Mesendoderm (in vitro differentiated cells): ENCODE measurements around the gene TRPV5.

ENCODE experiments used
- DNase-seq: peaks from one replicate; pipeline ENCODE4 v3.0.0; 2013
- H2AK5ac ChIP-seq: 2 replicates; pipeline ENCODE4 v1.6.1; 2013; ENCODE audit warnings: low read length, inconsistent platforms
- H2BK120ac ChIP-seq: 2 replicates; pipeline ENCODE4 v1.6.1; 2013; ENCODE audit warnings: low read depth, mild to moderate bottlenecking, low read length, moderate library complexity, mixed read lengths
- H2BK15ac ChIP-seq: replicated peaks from 2 replicates; pipeline ENCODE4 v1.6.1; 2013; ENCODE audit warnings: low read depth, mild to moderate bottlenecking, moderate library complexity
- H2BK5ac ChIP-seq: 2 replicates; pipeline ENCODE4 v1.6.1; 2013; ENCODE audit warnings: low read length, inconsistent platforms
- H3K18ac ChIP-seq: 2 replicates; pipeline ENCODE4 v1.6.1; 2013; ENCODE audit warnings: mild to moderate bottlenecking, low read length, mixed read lengths
- H3K23ac ChIP-seq: one replicate; pipeline ENCODE4 v1.6.1; 2013; ENCODE audit warnings: low read length
- H3K27ac ChIP-seq: 2 replicates; pipeline ENCODE4 v1.5.1; 2013; ENCODE audit warnings: low read depth, mild to moderate bottlenecking, inconsistent platforms, low read length, moderate library complexity
- H3K27me3 ChIP-seq: 2 replicates; pipeline ENCODE4 v1.6.1; 2013; ENCODE audit warnings: low read length, control low read depth, mild to moderate bottlenecking, inconsistent platforms; ENCODE audit not compliant: insufficient read depth, poor library complexity
- H3K36me3 ChIP-seq: 2 replicates; pipeline ENCODE4 v1.6.1; 2013; ENCODE audit warnings: low read length, inconsistent platforms; ENCODE audit not compliant: control insufficient read depth, insufficient read depth
- H3K4ac ChIP-seq: one replicate; pipeline ENCODE4 v1.6.1; 2013; ENCODE audit warnings: low read depth, mild to moderate bottlenecking, low read length, moderate library complexity
- H3K4me1 ChIP-seq: 2 replicates; pipeline ENCODE4 v1.6.1; 2013; ENCODE audit warnings: low read depth, low read length, inconsistent platforms; ENCODE audit not compliant: control insufficient read depth
- H3K4me2 ChIP-seq: 2 replicates; pipeline ENCODE4 v1.6.1; 2013; ENCODE audit warnings: low read length
- H3K4me3 ChIP-seq: 2 replicates; pipeline ENCODE4 v1.5.1; 2013; ENCODE audit warnings: mild to moderate bottlenecking, low read length
- H3K56ac ChIP-seq: one replicate; pipeline ENCODE4 v1.6.1; 2013; ENCODE audit warnings: low read length
- H3K79me1 ChIP-seq: 2 replicates; pipeline ENCODE4 v1.6.1; 2013; ENCODE audit warnings: low read length, inconsistent platforms
- H3K79me2 ChIP-seq: 2 replicates; pipeline ENCODE4 v1.6.1; 2013; ENCODE audit warnings: mild to moderate bottlenecking, low read length; ENCODE audit not compliant: control insufficient read depth, insufficient read depth
- H3K9ac ChIP-seq: 2 replicates; pipeline ENCODE4 v1.6.1; 2013; ENCODE audit warnings: low read length, inconsistent platforms
- H4K5ac ChIP-seq: one replicate; pipeline ENCODE4 v1.6.1; 2013; ENCODE audit warnings: low read length
- H4K8ac ChIP-seq: one replicate; pipeline ENCODE4 v1.6.1; 2013; ENCODE audit warnings: low read depth, mild to moderate bottlenecking, control low read depth, low read length, moderate library complexity
- WGBS: extraction: QIAGEN DNeasy Blood & Tissue Kit; methylation state at CpG from one replicate; pipeline ENCODE4 v1.1.7; 2013; ENCODE audit warnings: low lambda C conversion rate, missing lambda C conversion rate; ENCODE audit not compliant: insufficient coverage; ENCODE audit errors: extremely low coverage; 5-methylcytosine and 5-hydroxymethylcytosine counted together

Gene TRPV5

DNA sequence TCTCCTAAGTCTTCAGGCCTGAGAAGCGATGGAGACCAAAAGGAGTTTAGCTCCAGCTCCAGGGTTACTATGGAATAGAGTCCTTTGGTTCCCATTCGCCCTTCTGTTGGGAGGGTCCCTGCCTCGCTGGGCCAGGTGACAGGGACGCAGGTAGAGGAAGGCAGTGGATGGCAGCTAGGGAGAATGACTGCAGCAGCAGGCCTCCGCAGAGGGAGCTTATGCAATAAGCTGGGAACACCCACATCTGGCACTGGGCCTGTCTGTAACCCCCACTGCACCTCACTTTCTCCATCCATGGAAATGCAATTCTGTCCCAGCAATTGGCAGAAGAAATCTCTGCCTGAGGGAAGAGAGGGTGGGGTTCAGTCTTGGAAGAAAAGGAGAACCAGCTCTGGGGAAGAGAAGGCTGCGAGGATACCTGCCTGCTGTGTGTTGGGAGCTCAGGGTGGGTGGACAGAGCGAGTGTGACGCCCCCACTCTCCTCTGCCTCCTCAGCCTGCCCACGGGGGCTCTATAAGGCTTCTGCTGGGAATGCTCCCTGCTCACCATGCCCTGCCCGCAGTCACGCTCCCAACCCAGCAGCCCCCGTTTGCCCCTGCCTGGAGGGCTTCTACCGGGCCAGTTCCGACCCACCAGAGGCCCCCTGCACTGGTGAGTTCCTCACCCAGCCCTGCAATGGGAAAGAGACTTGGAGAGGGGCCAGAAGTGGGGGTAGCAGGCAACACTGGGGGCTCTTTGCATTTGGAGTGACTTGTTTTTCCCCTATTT lies 68.4 kb downstream of the TRPV5 start:
- Histone ChIP-seq H3K4me3 (no peak overlapping the region), H3K23ac (no peak overlapping the region), H3K4ac (no peak overlapping the region), H3K79me1 (no peaks in the 10 kb centered on the region), H4K8ac (no peak overlapping the region), H3K36me3 (no peaks in the 10 kb centered on the region), H4K5ac (no peak overlapping the region), H3K79me2 (no peaks in the 10 kb centered on the region), H3K9ac (no peak overlapping the region), H2BK15ac (no peak overlapping the region), H3K18ac (no peak overlapping the region), H3K4me1 (no peaks in the 10 kb centered on the region), H3K27me3 (no peaks in the 10 kb centered on the region), H2BK5ac (no peak overlapping the region), H3K4me2 (no peak overlapping the region), H3K27ac (no peak overlapping the region), H2AK5ac (no peak overlapping the region), H2BK120ac (no peak overlapping the region), H3K56ac (no peak overlapping the region)
- WGBS = no CpG with 5 or more reads among the region's 14 CpGs
- no peak for DNase-seq

GRCh38 chr7:142863891-142864685 lies 69.5 kb downstream of the TRPV5 start:
- Histone ChIP-seq H3K23ac (no peak overlapping the region), H2BK5ac (no peak overlapping the region), H2AK5ac (no peak overlapping the region), H3K4me1 (no peaks in the 10 kb centered on the region), H3K79me2 (no peaks in the 10 kb centered on the region), H3K4me3 (no peak overlapping the region), H3K9ac (no peak overlapping the region), H3K4me2 (no peak overlapping the region), H3K4ac (no peak overlapping the region), H3K27ac (no peak overlapping the region), H4K5ac (no peak overlapping the region), H3K18ac (no peak overlapping the region), H3K36me3 (no peaks in the 10 kb centered on the region), H3K79me1 (no peaks in the 10 kb centered on the region), H2BK120ac (no peak overlapping the region), H3K56ac (no peak overlapping the region), H2BK15ac (no peak overlapping the region), H4K8ac (no peak overlapping the region), H3K27me3 (no peaks in the 10 kb centered on the region)
- WGBS = no CpG with 5 or more reads among the region's 37 CpGs
- DNase-seq = no peak

GRCh38 chr7:142862786-142863400 lies 70.7 kb downstream of the TRPV5 start:
- Histone ChIP-seq H4K8ac (no peak overlapping the region), H3K79me1 (no peaks in the 10 kb centered on the region), H2BK5ac (no peak overlapping the region), H3K4ac (no peak overlapping the region), H3K4me1 (no peaks in the 10 kb centered on the region), H3K36me3 (no peaks in the 10 kb centered on the region), H3K18ac (no peak overlapping the region), H3K27me3 (no peaks in the 10 kb centered on the region), H3K79me2 (no peaks in the 10 kb centered on the region), H2AK5ac (no peak overlapping the region), H2BK15ac (no peak overlapping the region), H3K27ac (no peak overlapping the region), H3K4me2 (no peak overlapping the region), H4K5ac (no peak overlapping the region), H2BK120ac (no peak overlapping the region), H3K9ac (no peak overlapping the region), H3K56ac (no peak overlapping the region), H3K23ac (no peak overlapping the region), H3K4me3 (no peak overlapping the region)
- WGBS = no CpG with 5 or more reads among the region's 7 CpGs
- DNase-seq = no peak

GRCh38 chr7:142862351-142862750 lies 71.2 kb downstream of the TRPV5 start:
- H3K27me3 ChIP-seq = no peaks in the 10 kb centered on the region
- no peak overlapping the region for H2AK5ac ChIP-seq
- H4K5ac ChIP-seq = no peak overlapping the region
- no peak overlapping the region for H2BK120ac ChIP-seq
- H3K4ac ChIP-seq = no peak overlapping the region
- no peaks in the 10 kb centered on the region for H3K79me1 ChIP-seq
- no peaks in the 10 kb centered on the region for H3K36me3 ChIP-seq
- no peak overlapping the region for H2BK15ac ChIP-seq
- H3K18ac ChIP-seq = no peak overlapping the region
- no peak overlapping the region for H3K23ac ChIP-seq
- H3K79me2 ChIP-seq = no peaks in the 10 kb centered on the region
- H4K8ac ChIP-seq = no peak overlapping the region
- no peak overlapping the region for H3K4me3 ChIP-seq
- no peak overlapping the region for H3K27ac ChIP-seq
- H3K9ac ChIP-seq = no peak overlapping the region
- H3K4me1 ChIP-seq = no peaks in the 10 kb centered on the region
- H3K4me2 ChIP-seq = no peak overlapping the region
- DNase-seq = no peak
- WGBS = no CpG with 5 or more reads among the region's 4 CpGs
- no peak overlapping the region for H3K56ac ChIP-seq
- H2BK5ac ChIP-seq = no peak overlapping the region

DNA sequence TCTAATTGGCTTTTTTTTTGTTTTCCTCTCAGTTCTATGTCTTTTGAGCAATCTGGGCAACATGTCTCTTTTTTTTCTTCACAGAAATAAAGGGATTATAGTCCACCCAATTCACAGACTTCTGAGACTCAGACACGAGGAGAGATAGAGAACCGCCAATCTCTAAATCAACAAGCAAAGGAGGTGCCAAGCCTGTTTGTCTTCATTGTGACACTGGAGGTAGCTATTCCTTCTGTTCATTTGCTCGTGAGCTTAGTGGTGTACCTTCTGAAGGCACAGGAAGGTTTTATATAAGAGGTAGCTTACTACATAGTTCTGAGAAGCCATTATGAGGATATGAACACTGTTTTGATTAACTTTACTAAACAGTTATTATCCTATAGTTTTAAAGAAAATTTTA lies 72.6 kb downstream of the TRPV5 start:
- H3K79me2 ChIP-seq = no peaks in the 10 kb centered on the region
- no peaks in the 10 kb centered on the region for H3K27me3 ChIP-seq
- H4K5ac ChIP-seq = no peak overlapping the region
- H3K23ac ChIP-seq = no peak overlapping the region
- H3K18ac ChIP-seq = no peak overlapping the region
- H3K36me3 ChIP-seq = no peaks in the 10 kb centered on the region
- WGBS = no CpG with 5 or more reads among the region's 3 CpGs
- no peak overlapping the region for H2BK120ac ChIP-seq
- no peak overlapping the region for H4K8ac ChIP-seq
- no peak for DNase-seq
- no peak overlapping the region for H3K4me2 ChIP-seq
- no peak overlapping the region for H3K27ac ChIP-seq
- no peak overlapping the region for H2AK5ac ChIP-seq
- H3K4me1 ChIP-seq = no peaks in the 10 kb centered on the region
- H3K4ac ChIP-seq = no peak overlapping the region
- H3K79me1 ChIP-seq = no peaks in the 10 kb centered on the region
- H3K4me3 ChIP-seq = no peak overlapping the region
- H3K56ac ChIP-seq = no peak overlapping the region
- no peak overlapping the region for H3K9ac ChIP-seq
- no peak overlapping the region for H2BK5ac ChIP-seq
- no peak overlapping the region for H2BK15ac ChIP-seq
